Stimulated activated CD4-positive, alpha-beta T cell treated with anti-CD3 and anti-CD28 coated beads, Interleukin-4, amount 100 ng/mL, for 24 hours (primary cell): ENCODE measurements around the gene CTDNEP1.
A peak's percentile ranks its signal among the peaks of the same experiment; 100 is the strongest.

Source experiments
- DNase-seq: peaks from one replicate; pipeline ENCODE4 v3.0.0-alpha.2; 2020

CTDNEP1 gene

GRCh38 chr17:7251661-7252175 is at the start of gene CTDNEP1:
Gene CTDNEP1 (minus strand): TSS chr17:7251734. CDS start chr17:7251296, 438 bp downstream.
- DNase-seq = peak; percentile 99

DNA sequence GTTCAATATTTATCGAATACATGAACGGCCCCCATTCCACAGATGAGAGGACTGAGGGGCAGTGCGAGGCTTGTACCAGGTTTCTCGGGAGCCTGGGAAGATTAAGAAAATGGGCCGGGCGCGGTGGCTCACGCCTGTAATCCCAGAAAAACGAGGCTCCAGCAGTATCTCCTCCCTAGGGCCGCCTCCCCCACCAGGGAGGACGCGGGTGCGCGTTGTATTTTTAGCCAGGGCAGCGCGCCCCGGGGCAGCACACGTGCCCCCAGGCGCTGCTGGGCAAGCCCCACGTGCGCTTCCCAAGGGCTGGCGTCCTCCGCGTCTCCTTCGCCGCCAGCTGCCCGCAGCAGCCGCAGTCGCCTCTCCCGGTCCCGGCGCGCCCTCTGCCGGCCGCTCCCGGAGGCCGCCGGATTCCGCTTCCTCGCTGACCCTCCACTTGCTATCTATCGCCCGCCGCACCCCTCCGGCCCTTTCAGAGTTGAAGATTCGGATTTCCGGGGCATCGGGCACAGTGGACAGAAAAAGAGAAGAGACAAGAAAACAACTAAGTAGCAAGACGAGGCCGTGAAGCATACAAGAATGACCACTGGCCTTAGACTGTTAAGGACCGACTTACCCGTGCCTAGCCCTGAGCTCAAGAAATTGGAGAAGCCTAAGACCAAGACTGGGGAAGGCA is 44.8 kb upstream of the CTDNEP1 start:
- peak; percentile 65 for DNase-seq

DNA sequence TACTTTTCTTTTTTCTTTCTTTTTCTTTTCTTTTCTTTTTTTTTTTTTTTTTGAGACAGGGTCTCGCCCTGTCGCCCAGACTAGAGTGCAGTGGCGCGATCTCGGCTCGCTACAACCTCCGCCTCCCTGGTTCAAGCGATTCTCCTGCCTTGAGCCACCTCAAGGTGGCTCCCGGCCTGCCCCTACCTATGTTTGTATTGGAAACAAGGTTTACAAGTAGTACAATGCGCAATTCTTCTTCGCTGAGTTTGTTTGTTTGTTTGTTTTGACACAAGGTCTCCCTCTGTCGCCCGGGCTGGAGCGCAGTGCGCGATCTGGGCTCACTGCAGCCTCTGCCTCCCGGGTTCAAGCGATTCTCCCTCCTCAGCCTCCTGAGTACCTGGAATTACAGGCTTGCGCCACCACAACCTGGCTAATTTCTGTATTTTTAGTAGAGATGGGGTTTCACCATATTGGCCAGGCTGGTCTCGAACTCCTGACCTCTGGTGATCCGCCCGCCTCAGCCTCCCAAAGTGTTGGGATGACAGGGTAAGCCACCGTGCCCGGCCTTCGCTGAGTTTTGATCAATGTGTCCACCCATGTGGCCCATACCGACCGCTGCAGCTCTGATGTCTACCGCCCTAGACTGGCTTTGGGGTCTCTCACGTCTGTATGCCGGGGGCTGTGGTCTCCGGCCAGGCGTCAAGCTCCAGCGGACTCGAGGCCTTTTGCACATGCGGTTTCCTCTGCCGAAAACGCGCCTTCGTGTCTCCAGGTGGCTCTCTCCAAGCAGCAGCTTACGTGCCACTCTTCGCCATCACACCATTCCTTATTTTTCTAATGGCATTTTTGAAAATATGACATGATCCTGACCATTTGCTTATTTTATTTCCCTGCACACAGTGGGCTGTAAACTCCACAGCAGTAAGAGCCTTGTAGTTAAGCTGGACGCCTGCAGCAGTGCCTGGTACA is 44.0 kb upstream of the CTDNEP1 start:
- DNase-seq = no peak

DNA sequence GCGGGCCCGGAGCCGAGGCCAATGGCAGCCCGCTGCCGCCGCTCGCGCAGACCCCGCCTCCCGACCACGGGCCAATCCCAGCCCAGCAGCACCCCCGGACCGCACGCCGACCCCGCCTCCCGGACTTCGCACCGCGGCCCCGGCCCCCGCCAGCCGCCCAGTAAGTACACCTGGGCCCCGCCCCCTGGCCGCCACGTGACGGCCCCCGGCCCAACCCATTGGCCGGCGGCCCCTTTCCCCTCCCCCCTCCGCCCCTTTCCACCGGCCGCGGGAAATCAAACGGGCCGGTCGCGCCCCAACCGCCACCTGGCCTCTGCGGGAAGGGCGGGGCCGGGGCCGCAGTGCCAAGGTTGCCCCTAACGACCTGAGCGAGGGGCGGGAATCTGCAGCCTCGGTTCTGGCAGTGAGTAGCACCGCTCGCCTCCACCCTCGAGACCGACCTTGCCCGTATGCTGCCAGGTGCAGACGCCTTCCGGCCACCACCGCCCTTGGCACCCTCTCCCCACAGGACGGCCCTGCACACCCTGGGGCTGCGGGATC is 43.1 kb upstream of the CTDNEP1 start, which contains the start of gene YBX2:
YBX2 (minus strand) TSS at position 26 of the 540 bp plus-strand sequence. CDS start 139 bp downstream, outside the sequence.
- peak; percentile 73 for DNase-seq

DNA sequence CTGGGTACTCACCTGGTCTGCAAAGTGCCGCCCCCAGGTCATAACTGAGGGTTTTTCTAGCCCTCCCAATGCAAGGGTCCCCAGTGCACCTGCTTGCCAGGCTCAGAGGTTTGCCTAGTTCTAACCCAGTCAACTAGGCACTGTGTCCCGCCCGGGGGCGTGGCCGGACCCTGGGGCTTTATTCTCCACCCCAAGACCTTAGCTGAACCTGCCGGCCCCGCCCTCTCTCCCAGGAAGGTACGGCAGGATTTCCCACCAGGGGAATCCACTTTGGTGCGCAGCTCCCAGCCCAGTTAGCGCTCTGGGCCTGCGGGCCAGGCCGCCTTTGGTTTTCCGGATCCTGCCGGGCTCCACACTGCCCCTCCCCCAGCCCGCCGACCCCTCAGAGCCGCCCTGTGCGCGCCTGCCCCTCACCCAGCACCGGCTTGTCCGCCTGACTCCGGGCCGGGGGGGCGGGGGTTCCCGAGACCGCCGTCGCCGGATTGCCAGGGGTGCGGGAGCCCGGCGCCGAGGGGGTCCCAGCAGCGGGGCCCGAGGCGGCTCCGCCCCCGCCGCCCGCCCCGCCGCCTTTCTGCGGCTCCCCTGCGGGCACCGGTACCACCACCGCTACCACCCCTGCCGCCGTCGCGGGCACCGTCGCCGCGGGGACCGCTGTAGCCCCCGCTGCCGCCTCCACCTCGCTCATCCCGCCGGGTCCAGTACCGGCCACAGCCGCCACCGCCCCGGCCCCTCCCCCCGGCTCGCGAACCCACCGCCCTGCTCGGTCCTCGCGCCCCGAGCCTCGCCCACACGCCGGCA is 42.5 kb upstream of the CTDNEP1 start:
- no peak for DNase-seq

DNA sequence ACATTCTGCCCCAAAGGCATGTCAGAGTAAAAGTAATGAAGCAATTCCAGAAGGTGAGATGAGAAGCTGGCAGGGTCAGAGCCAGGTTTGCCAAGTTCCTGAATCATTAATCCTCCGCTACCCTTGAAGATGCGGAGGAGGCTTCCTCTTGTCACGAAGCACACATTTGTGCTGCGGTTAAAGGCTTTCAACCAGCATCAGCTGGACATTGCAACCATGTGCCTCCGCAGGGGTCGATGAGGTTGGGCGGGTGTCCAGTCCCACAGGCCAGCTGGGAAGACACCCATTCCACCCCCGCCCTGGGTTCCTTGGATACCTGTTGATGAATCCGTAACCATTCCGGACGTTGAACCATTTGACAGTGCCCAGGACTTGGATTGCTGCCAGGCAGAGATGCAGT is 41.6 kb upstream of the CTDNEP1 start:
- DNase-seq = no peak

DNA sequence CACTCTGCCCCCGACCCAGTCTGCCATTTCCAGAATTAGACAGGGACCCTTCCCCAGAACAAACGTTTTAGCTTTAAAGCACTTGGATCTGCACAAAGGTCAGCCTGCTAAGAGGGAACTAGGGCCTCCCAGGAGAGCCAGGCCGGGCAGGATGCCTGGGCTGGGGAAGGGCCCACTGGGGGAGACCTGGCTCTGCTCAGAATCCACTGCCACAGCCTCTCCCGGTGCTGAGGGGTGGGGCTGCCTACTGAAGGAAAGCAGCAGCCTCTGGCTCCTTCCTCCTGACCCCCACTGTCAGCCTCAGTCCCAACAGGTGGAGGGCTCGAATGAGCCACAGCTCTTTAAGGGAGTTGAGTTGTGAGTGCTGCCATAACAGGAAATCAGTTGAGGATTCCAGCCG is 41.2 kb upstream of the CTDNEP1 start:
- no peak for DNase-seq

- DNase-seq = no peak
Observed at GRCh38 chr17:7292194-7292593, 40.7 kb upstream of the CTDNEP1 start.

DNA sequence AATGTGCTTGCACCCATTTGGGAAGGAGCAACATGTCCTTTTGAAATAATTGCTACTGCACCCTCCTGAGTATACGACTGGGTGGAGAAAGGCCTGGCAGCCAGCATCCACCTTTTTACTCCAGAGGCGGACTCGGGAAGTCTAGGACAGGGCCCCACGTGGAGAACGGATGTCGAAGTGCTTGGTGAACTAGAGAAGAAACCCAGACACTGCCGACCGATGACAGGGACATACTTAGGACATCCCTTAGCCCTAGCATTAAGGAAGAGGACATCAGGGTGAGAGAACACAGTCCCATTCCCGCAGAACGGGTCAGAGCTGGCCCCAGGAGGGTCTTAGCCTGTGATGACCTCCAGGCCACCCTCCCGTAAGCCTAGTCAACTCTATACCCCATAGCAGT is 39.2 kb upstream of the CTDNEP1 start:
- DNase-seq = no peak

GRCh38 chr17:7290166-7290565 is 38.6 kb upstream of the CTDNEP1 start:
- DNase-seq = no peak

DNA sequence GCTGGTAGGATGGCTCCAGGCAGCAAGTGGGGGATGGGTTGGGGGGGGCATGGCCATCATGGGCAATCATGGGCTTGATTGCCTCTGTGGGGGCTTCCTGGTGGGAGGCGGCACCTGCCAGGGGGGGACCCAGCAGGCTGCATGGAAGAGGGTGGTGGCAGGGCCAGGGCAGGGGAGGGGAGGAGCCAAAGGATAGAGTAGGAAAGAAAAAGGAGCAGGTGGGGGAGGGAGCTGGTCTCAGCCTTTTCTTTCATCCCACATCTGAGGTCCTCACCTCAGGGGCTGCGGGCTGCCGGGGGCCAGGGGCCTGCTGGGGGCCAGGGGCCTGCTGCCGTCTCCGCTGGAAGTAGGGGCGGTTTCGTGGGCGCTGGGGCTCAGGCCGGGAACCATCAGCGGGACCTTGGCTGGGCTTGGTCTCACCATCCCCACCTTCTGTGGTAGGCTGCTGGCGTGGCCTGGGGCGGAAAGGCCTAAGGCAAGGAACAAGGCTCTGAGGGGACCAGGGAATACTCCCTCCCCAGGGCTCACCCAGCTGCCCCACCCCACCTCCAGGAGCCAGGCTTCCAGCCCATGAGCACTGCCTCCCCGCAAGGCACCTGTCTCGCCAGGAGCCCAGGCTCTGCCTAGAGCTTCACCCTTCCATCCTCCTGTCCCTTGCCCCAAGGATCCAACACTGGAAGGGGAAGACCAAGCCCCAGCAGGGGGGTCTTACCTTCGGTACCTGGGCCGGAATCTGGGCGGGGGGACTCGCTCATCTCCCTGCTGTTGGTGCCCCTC is 37.9 kb upstream of the CTDNEP1 start:
- DNase-seq = no peak

- no peak for DNase-seq
Observed at GRCh38 chr17:7285679-7286078, 34.1 kb upstream of the CTDNEP1 start.

- DNase-seq = no peak
Observed at GRCh38 chr17:7284911-7285310, 33.4 kb upstream of the CTDNEP1 start.

DNA sequence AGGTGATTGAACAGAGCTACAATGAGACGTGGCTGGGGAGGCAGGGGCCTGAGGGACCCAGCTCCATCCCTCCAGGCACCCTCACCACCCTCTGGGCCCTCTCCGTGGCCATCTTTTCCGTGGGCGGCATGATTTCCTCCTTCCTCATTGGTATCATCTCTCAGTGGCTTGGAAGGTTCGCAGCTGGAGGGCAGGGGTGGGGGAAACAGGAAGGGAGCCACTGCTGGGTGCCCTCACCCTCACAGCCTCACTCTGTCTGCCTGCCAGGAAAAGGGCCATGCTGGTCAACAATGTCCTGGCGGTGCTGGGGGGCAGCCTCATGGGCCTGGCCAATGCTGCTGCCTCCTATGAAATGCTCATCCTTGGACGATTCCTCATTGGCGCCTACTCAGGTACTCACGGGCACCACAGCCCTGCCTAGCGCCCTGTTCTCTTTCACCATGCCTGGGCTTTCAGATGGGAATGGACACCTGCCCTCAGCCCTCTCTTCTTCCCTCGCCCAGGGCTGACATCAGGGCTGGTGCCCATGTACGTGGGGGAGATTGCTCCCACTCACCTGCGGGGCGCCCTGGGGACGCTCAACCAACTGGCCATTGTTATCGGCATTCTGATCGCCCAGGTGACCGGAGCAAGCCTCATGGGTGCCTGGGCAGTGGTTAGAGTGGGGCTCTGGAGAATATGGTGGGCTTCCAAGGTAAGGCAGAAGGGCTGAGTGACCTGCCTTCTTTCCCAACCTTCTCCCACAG is 32.1 kb upstream of the CTDNEP1 start:
- no peak for DNase-seq

- DNase-seq = no peak
Observed at GRCh38 chr17:7282752-7283321, 31.3 kb upstream of the CTDNEP1 start.

- no peak for DNase-seq
Observed at GRCh38 chr17:7281953-7282751, 30.6 kb upstream of the CTDNEP1 start.

DNA sequence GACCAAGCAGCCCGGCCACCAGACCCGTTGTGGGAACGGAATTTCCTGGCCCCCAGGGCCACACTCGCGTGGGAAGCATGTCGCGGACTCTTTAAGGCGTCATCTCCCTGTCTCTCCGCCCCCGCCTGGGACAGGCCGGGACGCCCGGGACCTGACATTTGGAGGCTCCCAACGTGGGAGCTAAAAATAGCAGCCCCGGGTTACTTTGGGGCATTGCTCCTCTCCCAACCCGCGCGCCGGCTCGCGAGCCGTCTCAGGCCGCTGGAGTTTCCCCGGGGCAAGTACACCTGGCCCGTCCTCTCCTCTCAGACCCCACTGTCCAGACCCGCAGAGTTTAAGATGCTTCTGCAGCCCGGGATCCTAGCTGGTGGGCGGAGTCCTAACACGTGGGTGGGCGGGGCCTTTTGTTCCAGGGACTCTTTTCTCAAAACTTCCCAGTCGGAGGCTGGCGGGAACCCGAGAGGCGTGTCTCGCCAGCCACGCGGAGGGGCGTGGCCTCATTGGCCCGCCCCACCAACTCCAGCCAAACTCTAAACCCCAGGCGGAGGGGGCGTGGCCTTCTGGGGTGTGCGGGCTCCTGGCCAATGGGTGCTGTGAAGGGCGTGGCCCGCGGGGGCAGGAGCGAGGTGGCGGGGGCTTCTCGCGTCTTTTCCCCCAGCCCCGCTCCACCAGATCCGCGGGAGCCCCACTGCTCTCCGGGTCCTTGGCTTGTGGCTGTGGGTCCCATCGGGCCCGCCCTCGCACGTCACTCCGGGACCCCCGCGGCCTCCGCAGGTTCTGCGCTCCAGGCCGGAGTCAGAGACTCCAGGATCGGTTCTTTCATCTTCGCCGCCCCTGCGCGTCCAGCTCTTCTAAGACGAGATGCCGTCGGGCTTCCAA is 29.8 kb upstream of the CTDNEP1 start, which contains the start of gene SLC2A4:
SLC2A4 (plus strand) TSS at position 645 of the 879 bp plus-strand sequence; CDS start at position 862, 217 bp downstream.
- peak; percentile 91 for DNase-seq

- DNase-seq = peak; percentile 88
Observed at GRCh38 chr17:7280519-7281073, 29.1 kb upstream of the CTDNEP1 start.
